ENCODE measurements around the gene LAMTOR1.
A peak's percentile ranks its signal among the peaks of the same experiment; 100 is the strongest.

LAMTOR1 gene

DNA sequence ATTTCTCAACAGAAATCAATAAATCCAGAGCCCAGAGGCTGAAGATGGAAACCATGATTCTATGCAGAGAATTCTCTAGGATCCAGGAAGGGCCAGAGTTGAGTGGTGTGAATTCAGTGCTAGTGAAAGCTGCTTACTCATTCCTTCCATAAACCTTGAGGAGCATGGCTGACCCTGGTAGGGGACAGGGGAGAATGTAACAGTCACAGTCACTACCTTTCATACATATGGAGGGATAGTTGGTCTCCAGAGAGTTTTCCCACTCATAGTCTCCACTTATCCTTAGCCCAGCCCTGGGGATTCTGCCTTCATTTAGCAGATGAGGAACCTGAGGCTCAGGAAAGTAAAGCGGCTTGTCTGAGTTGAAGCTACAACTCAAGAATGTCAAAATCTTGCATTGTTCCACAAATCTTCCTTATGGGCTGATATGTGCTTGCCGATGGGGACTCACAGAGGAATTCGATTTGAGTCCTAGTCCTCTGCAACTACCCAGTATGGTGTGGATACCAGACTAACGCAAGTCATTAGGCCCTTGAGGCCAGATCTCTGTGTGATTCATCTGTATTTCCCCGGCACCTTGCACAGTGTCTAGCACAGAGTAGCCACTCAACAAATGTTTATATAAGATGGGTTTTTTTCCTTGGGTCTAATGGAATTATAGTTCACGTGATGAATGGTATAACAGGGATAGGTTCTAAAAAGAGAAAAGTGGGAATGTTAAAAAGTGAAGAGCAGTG is 13.1 kb upstream of the LAMTOR1 start:
- DNase-seq, result no peak

DNA sequence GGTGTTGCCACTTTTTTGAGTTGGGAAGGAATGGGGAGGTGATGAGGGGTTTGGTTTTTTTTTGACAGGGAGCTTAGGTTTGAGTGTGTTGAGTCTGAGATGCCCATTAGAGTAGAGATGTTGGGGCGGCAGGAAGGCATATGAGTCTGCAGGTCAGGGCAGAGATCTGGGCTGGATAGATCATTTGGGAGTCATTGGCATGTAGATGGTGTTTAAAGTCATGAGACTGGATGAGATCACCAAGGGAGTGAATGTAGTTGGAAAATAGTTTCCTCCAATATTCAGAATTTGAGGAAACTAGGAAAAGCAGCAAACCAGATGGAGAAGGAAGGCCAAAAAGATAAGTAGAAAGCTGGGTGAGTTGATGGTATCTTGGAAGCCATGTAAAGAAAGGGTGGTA is 11.5 kb upstream of the LAMTOR1 start:
- DNase-seq, result no peak

DNA sequence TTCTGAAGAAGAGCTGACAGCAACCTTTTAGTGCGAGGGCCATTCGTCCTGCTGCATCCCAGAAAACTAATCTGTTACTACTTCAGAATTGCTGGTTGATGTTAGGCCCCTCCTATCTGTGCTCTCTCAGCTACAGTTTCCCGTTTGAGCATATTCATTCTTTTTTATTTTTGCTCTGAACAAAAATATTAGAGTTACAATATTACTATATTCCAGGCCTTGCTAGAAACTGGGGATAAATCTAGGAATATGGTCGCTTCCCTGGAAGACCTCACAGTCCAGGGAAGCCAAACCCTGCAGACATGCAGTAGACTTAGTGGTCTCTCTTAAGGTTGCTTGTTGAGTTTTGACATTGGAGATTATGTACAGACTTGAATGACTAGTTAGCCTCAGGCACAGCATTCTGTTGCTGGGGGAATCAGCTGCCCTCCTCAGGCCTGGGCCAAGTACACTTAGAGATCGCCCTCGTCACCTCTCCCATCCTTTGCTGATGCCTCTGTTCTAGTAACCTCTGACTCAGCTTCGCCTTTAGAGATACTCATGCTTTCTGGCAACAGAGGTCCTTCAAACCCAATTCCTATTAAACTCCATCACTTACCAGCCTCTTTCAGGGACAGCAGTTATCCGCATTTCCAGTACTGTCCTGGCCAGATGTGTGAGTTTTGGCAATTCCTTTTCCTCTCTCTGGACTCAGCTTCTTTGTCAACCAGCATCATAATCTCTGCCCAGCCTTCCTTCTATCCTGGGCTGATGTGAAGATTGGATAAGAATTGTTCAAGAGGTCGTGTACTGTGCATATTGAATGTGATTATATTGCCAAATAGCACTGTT is 10.1 kb upstream of the LAMTOR1 start:
- DNase-seq, result no peak

DNA sequence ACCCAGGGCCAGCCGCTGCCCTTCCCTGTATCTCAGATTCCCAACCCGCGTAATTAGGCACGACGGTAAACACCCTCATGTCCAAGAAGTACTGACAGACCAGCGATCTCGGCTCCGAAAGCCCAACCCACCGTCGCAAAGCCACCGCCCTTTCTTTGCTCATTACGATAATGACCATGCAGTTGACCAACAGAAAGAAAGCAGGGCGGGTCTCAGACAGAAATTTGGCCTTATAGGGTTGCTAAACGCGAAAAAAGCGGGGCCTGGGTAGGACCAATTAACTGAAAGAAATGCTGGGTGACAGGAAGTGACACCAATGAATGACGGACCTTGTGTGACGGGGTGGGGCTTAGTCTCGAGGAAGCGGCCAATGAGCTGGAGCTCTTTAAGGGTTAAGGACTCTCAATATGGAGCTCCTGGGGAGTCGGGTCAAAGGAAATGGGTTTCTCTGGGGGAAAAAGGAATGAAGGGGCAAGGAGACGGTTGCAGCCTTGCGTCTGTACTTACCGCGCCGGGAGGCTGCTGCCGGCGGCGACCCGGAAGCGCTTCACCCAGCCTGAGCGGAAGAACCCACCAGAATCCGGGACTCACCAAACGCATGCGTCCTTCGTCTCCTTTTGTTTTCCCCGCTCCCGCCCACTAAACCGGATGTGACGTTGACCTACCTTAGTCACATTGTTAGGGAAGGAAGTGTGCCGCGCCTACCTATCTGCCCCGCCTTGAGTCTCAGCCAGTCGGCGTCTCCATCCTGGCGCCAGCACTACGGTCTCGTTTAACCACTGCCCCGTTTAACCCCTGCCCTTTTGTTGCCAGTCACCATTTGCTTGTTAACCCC is 9.3 kb upstream of the LAMTOR1 start, which contains the start of gene ANAPC15:
Gene ANAPC15, minus strand, starts transcription at position 553 of the 835 bp plus-strand sequence. CDS start 1,419 bp downstream, outside the sequence.
- DNase-seq, result peak; percentile 99

DNA sequence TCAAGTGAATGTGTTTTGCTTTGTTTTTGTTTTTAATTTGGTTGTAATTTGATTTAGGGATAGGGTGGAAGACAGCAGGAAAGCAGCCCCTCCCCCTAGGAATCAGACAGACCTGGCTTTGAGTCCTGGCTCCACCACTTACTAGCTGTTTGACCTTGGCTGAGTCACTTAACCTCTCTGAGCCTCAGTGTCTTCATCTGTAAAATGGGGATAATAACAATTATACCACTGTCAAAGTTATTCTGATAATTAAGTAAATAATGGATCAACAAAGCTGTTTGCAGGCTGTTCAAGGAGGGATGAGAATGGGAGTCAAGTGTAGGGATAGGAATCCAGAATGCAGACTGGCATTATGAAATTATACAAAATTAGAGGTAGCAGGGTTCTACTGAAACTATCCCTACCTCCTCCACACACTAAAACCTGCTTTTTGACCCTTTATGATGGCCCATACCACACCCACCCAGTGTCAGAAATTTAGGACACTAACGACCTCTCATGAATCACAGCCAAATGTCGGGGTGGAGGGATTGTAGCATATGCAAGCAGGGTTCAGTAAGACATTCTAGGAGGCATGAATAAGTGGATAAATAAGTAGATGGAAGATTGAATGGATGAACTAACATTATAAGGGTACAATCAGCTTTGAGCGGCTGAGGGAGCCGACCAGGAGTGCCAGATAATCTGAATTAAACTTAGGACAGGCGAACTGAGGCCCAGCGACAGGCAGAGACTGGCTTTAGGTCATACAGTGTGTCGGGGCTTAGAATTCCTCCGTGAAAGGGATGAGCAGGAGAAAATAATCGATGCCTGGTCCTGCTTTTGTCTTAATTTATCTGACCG is 8.4 kb upstream of the LAMTOR1 start:
- no peak for DNase-seq

DNA sequence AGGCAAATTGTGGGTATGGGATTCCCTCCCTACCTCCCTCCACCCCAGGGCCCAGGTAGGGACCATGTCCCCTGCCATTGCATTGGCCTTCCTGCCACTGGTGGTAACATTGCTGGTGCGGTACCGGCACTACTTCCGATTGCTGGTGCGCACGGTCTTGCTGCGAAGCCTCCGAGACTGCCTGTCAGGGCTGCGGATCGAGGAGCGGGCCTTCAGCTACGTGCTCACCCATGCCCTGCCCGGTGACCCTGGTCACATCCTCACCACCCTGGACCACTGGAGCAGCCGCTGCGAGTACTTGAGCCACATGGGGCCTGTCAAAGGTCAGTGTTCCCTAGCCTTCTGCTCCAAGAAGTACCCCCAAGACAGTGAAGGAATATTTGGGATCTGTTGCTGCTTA is 2.8 kb upstream of the LAMTOR1 start, which contains the start of gene TOMT:
Gene TOMT, plus strand, starts transcription at position 37 of the 400 bp plus-strand sequence. Its CDS starts 28 bp downstream, at position 65.
- DNase-seq, result no peak

DNA sequence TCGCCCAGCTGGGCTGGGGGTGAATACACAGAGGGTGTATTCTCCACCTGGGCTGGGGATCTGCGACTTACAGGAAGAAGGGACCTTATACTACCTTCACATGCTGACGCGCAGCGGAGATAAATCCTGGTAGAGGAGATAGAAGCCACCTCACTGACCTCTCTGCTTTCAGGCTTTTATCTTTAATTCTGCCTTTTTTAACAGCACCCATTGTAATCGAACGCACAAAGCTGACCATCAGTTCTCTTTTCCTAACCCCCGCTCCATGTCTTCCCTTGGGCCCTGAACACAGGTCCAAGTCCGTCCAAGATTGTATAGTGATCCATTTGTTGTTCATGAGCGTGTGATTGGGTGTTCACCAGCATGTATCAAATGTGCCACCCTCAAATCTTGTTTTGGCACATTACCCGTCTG is 664 bp upstream of the LAMTOR1 start:
- DNase-seq, result no peak

DNA sequence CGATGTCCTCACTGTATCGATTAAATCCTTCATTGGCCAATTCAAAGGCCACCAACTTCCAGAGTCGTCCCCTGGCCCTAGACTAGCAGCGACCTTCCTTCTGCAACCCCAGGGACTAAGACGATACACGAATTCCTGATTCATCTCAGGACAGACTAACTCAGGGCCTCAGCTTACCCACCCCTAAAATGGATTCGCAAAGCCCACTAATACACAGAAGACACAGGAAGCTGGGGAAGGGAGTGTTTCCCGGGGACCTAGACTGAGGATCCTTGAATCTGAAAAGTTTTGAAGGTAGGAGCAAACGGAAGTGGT is 509 bp downstream of the LAMTOR1 start:
- no peak for DNase-seq

DNA sequence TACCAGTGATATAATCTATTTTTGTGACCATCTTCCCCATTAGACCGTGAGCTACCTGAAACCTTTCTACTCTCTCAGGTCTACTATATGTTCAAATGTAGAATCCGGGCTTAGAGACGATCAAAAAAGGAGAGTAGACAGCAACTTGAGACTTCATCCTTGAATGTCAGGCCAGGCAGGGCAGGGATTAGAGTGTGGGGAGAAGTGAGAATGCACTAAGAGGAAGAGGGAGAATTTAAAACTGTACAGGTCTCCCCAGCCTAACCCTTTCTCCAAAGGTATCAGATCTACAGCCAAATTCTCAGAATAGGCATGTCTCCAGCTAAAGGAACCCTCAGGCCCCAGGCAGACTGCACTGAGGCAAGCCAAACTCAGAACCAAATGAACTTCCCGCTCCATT is 935 bp downstream of the LAMTOR1 start:
- DNase-seq, result no peak

DNA sequence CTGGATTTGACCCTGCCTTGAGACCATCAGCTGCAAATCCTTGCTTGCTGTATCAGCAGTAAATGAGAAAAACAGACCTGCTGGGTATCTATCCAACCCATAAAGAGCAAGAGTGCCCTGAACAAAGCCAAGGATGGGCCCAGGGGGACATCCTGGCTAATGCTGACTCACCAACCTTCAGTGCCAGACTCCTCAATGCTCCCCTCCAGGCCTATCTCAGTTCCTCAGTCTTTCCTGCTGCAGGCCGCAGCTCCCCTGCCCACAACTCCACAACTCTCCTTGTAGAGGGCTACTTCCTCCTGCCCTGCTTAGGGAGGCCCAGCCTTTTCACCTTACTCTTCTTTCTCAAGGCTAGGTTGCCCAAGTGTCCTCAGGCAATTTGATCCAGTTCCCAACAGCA is 2.6 kb downstream of the LAMTOR1 start:
- no peak for DNase-seq

DNA sequence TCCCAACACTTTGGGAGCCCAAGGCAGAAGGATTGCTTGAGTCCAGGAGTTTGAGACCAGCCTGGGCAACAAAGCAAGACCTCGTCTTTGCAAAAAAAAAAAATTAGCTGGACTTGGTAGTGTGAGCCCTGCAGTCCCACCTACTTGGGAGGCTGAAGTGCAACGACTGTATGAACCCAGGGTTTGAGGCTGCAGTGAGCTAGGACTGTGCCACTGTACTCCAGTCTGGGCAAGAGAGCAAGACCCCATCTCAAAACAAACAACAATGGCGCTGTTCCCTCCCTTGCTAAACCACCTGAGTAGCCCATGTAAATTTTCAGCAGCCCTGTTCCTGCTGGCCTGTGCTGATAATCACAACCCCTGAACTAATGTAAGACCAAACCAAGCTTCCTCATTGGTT is 3.1 kb downstream of the LAMTOR1 start:
- no peak for DNase-seq

DNA sequence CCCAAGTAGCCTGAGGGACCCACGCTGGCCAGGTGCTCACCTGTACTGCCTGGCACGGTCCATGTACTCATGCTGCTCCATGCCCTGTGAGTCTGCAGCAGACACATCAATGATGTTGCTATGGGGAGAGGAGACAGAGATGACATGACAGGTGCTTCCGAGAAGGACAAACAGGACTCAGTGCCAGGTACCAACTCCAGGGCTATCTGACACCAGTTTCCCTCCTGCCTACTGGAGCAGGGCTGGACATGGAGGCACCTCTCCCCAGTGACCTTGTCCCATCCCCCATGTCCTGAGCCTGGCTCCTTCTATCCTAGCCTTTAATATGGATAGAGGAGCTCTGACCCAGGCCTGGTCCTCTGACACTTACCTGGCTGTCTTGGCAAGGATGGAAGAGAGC is 4.4 kb downstream of the LAMTOR1 start:
- DNase-seq, result no peak

DNA sequence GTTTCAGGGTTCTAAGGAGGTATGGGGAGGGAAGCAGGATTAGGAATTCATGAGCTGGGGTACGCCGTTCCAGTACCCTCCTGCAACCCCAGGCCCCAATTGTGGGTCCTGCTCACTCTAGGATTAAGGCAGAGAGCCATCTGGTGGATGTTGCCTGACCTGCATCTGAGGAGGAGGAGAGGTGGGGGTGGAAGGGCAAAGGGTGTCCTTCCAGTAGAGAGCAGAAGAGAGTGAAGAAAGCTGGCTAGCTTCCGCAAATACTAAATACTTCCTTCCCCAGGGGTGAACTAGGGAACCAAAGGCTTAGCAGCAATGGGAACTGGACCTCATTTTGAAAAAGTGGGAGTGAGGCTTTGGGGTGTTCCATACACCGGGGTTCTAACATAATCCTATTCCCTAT is 11.8 kb downstream of the LAMTOR1 start:
- DNase-seq, result peak; percentile 68 to 73

DNA sequence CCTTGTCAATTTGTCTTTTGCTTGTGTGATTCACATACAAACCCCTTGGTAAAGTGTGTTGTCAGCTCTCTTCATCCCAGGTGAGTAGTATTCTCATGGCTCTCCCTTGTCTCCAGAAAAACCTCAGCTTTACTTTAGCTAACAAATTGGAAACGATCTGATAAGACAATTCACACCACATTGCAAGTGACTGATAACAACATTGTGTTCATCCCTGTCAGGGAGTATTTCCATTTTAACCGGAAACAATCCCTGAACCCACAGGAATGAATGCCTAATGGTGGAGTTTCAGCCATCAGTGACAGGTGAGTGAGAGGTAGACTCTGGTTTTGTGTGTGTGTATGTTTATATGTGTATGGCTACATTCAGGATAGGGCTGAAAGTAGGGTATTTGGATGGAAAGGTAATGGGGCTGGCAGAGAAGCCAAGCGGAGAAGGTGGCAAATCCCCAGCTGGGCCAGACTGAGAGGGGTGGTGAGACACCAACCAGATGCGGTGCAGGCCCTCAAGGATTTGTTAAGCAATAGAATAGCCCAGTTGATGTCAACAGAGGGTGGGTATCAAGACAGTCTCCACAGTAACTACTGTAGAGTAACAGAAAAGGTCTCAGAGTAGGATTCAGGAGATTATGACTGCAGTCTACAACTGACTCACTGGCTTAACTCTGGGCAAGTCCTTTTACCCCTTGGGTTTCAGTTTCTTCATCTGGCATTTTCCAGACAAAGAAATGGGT is 14.9 kb downstream of the LAMTOR1 start:
- no peak for DNase-seq

DNA sequence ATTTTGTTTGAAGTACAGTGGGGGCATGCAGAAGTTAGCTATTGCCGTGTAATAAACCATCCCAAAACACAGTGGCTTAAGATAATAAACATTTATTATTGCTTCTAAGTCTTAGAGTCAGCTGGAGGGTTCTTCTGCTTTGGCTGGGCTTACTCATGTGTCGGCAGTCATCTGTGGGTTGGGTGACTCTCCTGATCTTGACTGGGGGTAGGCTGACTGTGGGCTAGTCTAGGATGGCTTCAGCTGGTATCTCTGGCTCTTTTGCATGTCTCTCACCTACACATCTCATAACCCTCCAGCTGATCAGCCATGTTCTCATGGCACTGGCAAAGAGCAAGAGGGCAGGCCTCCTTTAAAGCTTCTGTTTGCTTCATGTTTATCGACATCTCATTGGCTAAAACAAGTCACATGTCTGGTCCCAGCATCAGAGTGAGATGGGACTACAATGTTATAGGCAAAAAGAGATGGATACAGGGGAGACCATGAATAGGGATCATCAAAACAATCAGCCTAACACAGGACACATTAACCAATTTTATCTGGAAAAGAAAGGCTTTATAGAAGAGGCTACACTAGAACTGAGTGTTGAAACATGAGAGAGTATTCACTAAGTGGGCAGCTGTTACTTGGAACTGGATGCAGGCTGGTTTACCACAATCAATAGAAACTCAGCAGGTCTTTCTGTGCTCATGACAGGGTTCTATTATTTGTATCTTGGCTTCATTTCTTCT is 17.3 kb downstream of the LAMTOR1 start:
- DNase-seq, result no peak

DNA sequence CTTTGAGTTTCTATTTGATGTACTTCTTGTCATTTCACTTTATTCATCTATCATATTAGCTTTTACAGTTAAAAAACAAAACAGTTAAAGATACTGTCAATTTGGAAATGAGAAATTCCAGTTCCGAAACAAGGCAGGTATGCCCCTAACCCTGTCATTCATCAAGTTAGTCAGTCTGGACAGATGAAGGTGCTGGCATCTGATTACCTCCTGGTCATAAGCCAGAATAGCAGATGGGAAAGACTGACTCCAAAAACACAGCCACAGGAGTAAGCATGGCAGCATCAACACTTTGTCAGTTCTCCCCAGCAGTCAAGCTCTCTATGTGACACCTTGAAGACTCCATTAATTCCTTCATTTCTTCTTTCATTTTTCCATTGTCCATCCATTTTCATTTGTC is 18.1 kb downstream of the LAMTOR1 start:
- no peak for DNase-seq

DNA sequence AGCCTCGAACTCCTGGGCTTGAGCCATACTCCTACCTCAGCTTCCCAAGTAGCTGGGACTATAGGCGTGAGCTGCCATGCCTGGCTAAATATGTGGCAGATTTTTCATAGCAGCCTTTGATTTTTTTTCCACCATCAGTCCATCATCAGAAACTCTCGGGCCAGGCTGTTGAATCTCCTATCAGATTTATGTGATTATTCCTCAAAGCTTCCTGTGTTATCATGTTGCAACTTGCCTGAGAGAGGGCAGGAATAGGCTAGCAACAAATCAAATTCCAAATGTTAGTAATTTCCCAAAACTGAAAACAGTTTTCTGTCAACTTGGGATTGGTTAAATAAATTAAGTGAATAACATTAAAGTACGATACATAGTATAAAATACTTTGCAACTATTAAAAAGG is 19.0 kb downstream of the LAMTOR1 start:
- no peak for DNase-seq

DNA sequence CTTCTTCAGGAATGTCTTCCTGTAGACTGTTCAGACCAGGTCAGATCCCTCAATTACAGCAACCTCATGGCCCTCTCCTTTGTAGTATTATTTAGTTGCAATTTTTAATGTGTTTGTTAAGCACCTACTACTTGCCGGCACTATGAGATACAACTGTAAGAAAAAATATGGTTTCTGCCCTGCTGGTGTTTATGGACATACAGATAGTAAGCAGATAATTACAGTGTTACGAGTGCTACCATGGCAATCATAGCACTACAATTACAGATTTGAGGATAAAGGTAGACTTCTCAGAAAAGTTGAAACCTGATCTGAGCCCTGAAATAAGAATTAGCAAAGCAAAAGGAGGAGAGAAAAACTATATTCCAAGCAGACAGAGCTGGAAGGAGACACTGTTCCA is 19.7 kb downstream of the LAMTOR1 start:
- no peak for DNase-seq

DNA sequence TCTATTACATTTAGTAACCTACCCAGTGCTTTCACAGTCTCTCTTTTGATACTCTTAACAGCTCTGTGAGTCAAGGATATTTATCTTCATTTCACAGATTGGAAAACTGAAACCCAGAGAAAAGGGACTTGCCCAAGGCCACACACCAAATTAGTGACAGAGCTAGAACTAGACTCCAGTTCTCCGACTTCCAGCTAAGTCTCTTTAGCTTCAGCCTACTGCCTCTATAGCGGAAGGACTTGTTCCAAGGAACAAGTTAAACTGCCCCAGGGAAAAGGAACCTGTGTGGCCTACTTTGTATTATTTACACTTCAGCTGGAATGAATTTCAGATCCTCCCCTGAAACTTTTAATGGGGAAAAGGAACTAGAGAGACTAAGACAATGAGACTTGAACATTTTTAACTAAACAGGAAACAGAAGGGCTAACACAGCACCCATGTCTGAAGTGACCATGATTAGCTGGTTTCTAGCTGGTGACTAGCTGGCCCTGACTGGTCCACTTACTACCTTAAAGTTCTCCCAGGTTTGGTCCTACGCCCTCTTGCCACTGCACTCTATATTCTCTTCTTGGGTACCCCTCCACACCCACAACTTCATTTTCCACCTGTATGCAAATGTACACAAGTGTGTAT is 21.2 kb downstream of the LAMTOR1 start:
- DNase-seq, result no peak

DNA sequence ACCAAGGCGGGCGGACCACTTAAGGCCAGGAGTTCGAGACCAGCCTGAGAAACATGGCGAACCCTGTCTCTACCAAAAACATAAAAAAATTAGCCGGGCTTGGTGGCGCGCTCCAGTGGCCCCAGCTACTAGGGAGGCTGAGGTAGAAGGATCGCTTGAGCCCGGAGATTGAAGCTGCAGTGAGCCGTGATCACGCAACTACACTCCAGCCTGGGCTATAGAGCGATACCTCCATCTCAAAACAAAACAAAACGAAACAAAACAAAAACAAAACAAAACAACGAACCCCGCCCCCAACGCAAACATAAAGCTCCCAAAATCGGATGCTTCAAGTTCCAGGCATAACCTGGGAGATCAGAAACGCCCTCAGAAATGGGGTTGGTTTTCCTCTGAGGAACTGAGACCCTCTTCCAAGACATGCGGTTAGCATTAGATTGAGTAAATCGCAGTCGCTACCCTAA is 21.9 kb downstream of the LAMTOR1 start:
- DNase-seq, result no peak
